Measurements from ENCODE around the gene FMNL3.

FMNL3 gene

DNA sequence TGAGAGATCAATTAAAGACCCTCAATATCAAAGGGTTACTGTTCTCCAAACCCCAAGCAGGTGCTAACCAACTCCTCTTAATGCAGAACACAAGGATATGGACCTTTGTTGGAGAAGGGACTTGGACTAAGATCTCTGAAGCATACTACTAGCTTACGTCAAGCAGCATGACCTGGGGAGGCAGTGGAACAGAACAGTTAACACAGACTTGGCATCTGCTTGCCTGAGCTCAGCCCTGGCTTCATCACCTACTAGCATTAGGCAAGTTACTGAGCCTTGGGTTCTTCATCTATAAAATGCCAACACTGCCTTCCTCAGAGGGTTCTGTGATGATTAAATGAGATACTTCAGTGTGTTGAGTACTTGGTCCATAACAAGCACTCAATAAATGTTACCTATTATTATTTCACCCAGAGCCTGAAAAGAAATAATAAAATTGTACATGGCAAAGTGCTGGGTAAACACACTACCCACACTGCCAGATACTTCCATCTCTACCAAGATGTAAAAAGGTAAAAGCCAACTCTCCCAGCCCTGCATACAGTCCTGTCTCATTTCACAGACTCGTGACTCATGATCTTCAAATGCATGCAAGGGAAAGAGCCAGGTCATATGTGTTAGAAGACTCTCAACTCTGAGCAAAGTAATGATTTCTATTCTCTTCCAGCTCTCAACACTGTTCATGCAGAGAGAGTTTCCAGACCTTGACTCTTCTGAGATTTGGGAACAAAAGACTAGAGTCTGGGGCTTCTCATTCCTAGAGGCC lies 39.7 kb downstream of the FMNL3 start:
- TF ChIP-seq, protein P1, sequence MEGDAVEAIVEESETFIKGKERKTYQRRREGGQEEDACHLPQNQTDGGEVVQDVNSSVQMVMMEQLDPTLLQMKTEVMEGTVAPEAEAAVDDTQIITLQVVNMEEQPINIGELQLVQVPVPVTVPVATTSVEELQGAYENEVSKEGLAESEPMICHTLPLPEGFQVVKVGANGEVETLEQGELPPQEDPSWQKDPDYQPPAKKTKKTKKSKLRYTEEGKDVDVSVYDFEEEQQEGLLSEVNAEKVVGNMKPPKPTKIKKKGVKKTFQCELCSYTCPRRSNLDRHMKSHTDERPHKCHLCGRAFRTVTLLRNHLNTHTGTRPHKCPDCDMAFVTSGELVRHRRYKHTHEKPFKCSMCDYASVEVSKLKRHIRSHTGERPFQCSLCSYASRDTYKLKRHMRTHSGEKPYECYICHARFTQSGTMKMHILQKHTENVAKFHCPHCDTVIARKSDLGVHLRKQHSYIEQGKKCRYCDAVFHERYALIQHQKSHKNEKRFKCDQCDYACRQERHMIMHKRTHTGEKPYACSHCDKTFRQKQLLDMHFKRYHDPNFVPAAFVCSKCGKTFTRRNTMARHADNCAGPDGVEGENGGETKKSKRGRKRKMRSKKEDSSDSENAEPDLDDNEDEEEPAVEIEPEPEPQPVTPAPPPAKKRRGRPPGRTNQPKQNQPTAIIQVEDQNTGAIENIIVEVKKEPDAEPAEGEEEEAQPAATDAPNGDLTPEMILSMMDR (IDR thresholded peaks at IDR 0.05; ENCODE audit: low read depth, low read length), result no peak
- no peaks in the 10 kb centered on the region for H3K27me3 ChIP-seq (ENCODE audit: insufficient read depth, low read depth, severe bottlenecking)
- peaks cover 3% of the 10 kb centered on the region for H3K36me3 ChIP-seq
- DNase-seq, result no peak
- no peak overlapping the region for H3K4me3 ChIP-seq (ENCODE audit: low read depth, low read length)
- H3K9me3 ChIP-seq (ENCODE audit: severe bottlenecking), result no peaks in the 10 kb centered on the region
- no peak overlapping the region for H3K27ac ChIP-seq

DNA sequence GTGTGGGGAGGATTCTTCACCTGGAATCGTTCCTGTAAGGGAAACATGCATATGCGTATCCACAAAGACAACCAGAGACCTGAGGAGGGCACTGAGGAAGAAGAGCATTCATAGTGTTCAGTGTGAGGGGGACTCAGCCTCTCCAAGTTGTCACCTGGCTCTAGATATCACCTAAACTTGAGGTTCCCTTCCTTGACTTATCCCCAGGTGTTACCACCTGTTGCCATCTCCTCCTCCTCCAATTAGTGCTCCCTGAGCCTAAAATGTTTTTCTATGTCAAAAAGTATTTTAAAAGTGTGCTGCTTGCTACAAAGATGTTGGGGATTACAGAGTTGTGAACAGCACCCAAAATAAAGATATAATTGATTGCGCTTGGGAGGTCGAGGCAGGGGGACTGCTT lies 41.0 kb downstream of the FMNL3 start:
- Histone ChIP-seq H3K27me3 (ENCODE audit: insufficient read depth, low read depth, severe bottlenecking) (no peaks in the 10 kb centered on the region), H3K36me3 (peaks cover 9% of the 10 kb centered on the region), H3K4me3 (ENCODE audit: low read depth, low read length) (no peak overlapping the region), H3K9me3 (ENCODE audit: severe bottlenecking) (no peaks in the 10 kb centered on the region), H3K27ac (no peak overlapping the region)
- no peak for DNase-seq
- TF ChIP-seq, protein P1 (IDR thresholded peaks at IDR 0.05; ENCODE audit: low read depth, low read length), result no peak

DNA sequence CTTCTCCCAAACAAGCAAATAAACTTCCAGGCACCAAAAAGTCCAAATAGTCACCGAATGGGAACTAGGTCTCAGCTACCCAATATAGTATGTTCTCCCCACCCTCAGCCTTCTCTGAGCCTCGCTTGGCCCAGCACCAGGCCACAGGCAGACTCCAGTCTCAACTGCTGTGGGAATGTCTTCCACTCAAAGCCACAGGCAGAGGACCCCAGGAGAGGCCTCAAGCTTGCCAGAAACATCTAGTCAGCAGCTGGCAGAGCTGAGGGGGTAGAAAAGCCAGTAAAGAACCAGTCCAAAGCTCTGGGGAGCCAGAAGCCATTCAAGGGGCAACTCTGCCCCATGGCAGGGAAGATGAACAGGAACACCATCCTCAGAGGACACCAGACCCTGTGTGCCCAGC lies 41.8 kb downstream of the FMNL3 start:
- H3K27ac ChIP-seq, result no peak overlapping the region
- no peaks in the 10 kb centered on the region for H3K27me3 ChIP-seq (ENCODE audit: insufficient read depth, low read depth, severe bottlenecking)
- TF ChIP-seq, protein P1 (IDR thresholded peaks at IDR 0.05; ENCODE audit: low read depth, low read length), result no peak
- H3K9me3 ChIP-seq (ENCODE audit: severe bottlenecking), result no peaks in the 10 kb centered on the region
- no peak overlapping the region for H3K4me3 ChIP-seq (ENCODE audit: low read depth, low read length)
- peaks cover 16% of the 10 kb centered on the region for H3K36me3 ChIP-seq
- no peak for DNase-seq

DNA sequence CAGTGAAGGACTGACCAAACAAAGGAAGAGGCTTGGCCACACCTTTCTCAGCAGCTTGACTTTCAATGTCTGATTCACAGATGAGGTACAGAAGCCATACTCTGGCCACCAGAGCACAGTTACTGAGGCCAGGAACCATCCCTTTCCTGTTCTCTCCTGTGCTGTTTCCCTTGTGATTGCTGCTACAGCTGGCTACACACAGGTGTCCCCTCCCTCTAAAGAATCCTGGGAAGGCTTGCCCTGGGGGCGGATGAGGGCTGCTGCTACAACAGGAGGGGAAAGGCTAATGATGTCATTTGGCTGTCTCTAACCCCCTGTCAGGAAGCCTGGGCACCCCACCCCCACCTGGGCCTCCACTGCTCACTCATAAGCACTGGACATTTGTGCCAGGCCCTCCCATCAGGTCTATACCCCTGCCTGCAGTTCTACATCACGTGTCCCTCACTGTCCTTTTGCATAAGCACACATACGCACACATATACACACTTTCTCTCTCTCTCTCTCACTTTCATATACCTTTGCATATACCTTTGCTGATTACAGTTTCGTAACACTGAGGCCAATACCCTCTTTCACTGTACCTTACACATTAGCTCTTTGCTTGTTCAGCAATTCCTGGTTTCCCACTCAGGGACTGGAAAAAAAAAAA lies 42.5 kb downstream of the FMNL3 start:
- H3K36me3 ChIP-seq, result peaks cover 19% of the 10 kb centered on the region
- DNase-seq, result no peak
- TF ChIP-seq, protein P1 (IDR thresholded peaks at IDR 0.05; ENCODE audit: low read depth, low read length), result no peak
- H3K27me3 ChIP-seq (ENCODE audit: insufficient read depth, low read depth, severe bottlenecking), result no peaks in the 10 kb centered on the region
- no peak overlapping the region for H3K4me3 ChIP-seq (ENCODE audit: low read depth, low read length)
- no peak overlapping the region for H3K27ac ChIP-seq
- no peaks in the 10 kb centered on the region for H3K9me3 ChIP-seq (ENCODE audit: severe bottlenecking)

DNA sequence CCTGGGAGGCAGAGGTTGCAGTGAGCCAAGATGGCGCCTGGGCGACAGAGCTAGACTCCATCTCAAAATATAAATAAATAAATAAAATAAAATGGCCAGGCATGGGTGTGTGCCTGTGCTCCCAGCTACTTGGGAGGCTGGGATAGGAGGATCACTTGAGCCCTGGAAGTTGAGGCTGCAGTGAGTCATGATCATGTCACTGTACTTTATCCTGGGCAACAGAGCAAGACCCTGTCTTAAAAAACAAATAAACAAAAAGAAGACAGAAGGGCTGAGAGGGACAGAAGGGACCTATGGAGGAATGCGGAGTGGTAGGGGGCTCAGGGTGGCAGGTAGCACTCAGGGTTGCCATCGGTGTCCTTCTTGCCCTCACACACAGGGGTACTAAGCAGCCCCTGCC lies 43.0 kb downstream of the FMNL3 start:
- no peaks in the 10 kb centered on the region for H3K9me3 ChIP-seq (ENCODE audit: severe bottlenecking)
- no peak overlapping the region for H3K27ac ChIP-seq
- peaks cover 23% of the 10 kb centered on the region for H3K36me3 ChIP-seq
- no peak overlapping the region for H3K4me3 ChIP-seq (ENCODE audit: low read depth, low read length)
- TF ChIP-seq, protein P1 (IDR thresholded peaks at IDR 0.05; ENCODE audit: low read depth, low read length), result no peak
- no peaks in the 10 kb centered on the region for H3K27me3 ChIP-seq (ENCODE audit: insufficient read depth, low read depth, severe bottlenecking)
- no peak for DNase-seq

Data from WERI-Rb-1 (cell line).